Measurements from ENCODE around the gene INPP5D. TPM values are rescaled to one million over a fixed set of nuclear protein-coding genes. Genes with fewer than 3 reads are reported as not detected.

INPP5D gene
- total RNA-seq, 1 donor from 2014 or later = 0.28 TPM

DNA sequence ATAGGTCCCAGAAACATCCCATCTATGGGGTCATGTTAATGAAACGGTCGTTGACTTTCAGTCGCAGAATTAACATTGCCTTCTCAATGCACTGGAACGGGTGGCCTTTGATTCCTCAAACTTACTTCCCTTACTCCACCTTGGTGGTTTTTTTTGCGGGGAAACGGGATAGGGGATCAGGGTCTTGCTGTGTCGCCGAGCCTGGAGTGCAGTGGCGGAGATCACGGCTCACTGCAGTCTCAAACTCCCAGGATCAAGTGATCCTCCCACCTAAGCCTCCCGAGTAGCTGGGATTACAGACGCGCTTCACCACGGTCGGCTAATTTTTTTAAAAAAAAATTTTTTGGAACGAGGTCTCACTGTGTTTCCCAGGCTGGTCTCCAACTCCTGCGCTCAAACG is 192.1 kb downstream of the INPP5D start:
- H3K4me1 Mint-ChIP-seq = peaks cover 15% of the 10 kb centered on the region
- TF ChIP-seq, protein P1, sequence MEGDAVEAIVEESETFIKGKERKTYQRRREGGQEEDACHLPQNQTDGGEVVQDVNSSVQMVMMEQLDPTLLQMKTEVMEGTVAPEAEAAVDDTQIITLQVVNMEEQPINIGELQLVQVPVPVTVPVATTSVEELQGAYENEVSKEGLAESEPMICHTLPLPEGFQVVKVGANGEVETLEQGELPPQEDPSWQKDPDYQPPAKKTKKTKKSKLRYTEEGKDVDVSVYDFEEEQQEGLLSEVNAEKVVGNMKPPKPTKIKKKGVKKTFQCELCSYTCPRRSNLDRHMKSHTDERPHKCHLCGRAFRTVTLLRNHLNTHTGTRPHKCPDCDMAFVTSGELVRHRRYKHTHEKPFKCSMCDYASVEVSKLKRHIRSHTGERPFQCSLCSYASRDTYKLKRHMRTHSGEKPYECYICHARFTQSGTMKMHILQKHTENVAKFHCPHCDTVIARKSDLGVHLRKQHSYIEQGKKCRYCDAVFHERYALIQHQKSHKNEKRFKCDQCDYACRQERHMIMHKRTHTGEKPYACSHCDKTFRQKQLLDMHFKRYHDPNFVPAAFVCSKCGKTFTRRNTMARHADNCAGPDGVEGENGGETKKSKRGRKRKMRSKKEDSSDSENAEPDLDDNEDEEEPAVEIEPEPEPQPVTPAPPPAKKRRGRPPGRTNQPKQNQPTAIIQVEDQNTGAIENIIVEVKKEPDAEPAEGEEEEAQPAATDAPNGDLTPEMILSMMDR (conservative IDR thresholded peaks at IDR 0.05) = no peak
- H3K9me3 Mint-ChIP-seq = peaks cover 8% of the 10 kb centered on the region
- peak overlapping the region; percentile 92 for H3K4me3 Mint-ChIP-seq
- no peak for DNase-seq (ENCODE audit: low read depth, low spot score)
- H3K36me3 Mint-ChIP-seq (ENCODE audit: low read depth) = no peaks in the 10 kb centered on the region
- peaks cover 7% of the 10 kb centered on the region for H3K27me3 Mint-ChIP-seq (ENCODE audit: low read depth)
- H3K27ac Mint-ChIP-seq (ENCODE audit: unreplicated experiment) = peak overlapping the region; percentile 87

DNA sequence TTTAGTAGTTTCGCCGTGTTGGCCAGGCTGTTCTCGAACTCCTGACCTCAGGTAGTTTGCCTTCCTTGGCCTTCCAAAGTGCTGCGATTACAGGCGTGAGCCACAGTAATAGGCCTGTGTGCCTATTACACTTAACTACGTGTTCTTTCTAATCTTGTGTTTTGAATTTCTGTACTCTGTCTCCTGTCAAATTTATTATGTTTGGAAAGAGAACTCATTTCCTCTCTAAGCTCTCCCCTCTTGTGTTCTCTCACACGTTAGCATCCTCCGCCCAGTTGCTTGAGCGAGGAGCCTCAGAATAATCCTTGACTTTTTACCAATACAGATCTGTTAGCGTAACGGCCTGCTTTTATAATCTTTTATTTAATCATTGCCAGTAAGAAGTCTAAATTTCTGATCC is 195.0 kb downstream of the INPP5D start:
- DNase-seq (ENCODE audit: low read depth, low spot score) = no peak
- H3K9me3 Mint-ChIP-seq = peaks cover 8% of the 10 kb centered on the region
- peaks cover 15% of the 10 kb centered on the region for H3K4me1 Mint-ChIP-seq
- no peak overlapping the region for H3K27ac Mint-ChIP-seq (ENCODE audit: unreplicated experiment)
- TF ChIP-seq, protein P1 (conservative IDR thresholded peaks at IDR 0.05) = no peak
- H3K27me3 Mint-ChIP-seq (ENCODE audit: low read depth) = peaks cover 4% of the 10 kb centered on the region
- H3K4me3 Mint-ChIP-seq = peak overlapping the region; percentile 31
- H3K36me3 Mint-ChIP-seq (ENCODE audit: low read depth) = peaks cover 2% of the 10 kb centered on the region

DNA sequence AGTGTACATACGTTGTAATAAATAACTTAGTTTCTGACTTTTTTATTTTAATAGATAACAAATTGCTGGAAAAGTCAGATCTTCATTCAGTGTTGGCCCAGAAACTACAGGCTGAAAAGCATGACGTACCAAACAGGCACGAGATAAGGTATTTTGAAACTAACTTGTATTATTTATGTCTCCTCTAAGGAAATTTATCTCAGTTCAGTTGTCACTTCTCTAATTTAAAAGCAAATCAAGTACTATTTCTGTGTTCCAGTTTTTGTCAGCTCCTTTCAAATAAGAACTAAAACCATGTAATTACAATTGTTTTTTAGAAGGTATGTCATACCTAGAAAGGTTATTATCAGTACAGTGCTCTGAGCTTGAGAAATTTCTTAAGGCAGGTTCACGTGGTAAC is 195.9 kb downstream of the INPP5D start:
- H3K36me3 Mint-ChIP-seq (ENCODE audit: low read depth) = peaks cover 6% of the 10 kb centered on the region
- no peaks in the 10 kb centered on the region for H3K27me3 Mint-ChIP-seq (ENCODE audit: low read depth)
- TF ChIP-seq, protein P1 (conservative IDR thresholded peaks at IDR 0.05) = no peak
- H3K4me3 Mint-ChIP-seq = no peak overlapping the region
- no peak for DNase-seq (ENCODE audit: low read depth, low spot score)
- no peaks in the 10 kb centered on the region for H3K9me3 Mint-ChIP-seq
- peaks cover 15% of the 10 kb centered on the region for H3K4me1 Mint-ChIP-seq
- H3K27ac Mint-ChIP-seq (ENCODE audit: unreplicated experiment) = no peak overlapping the region

Other genes with a start within 250 kb of the INPP5D start
- gene SNORC, start 190.1 kb upstream of the INPP5D start, total RNA-seq = 2.8 and 3.0 TPM in 2 replicates
- gene NGEF, start 47.1 kb upstream of the INPP5D start, total RNA-seq = 0.96 and 1.5 TPM in 2 replicates
- gene NEU2, start 27.7 kb upstream of the INPP5D start, total RNA-seq = not detected in 2 replicates
- gene ATG16L1, start 191.3 kb downstream of the INPP5D start, total RNA-seq = 26.9 and 28.2 TPM in 2 replicates
- gene SAG, start 247.5 kb downstream of the INPP5D start, total RNA-seq = not detected in 2 replicates

All from neural crest cell (in vitro differentiated cells).